Transverse colon (tissue), 4 donors: ENCODE data around the gene SLC12A3. TPM values are rescaled to one million over a fixed set of nuclear protein-coding genes. Genes with fewer than 3 reads are reported as not detected.

Source experiments
- DNase-seq: peaks from one replicate; pipeline ENCODE4 v3.0.0-alpha.2; 2019
- H3K27ac ChIP-seq, 4 donors: fragments of 200-600 bp; sonication (generic); 2 replicates each; pipeline ENCODE4 v1.5.1; 2016 to 2018; ENCODE audit warnings: inconsistent platforms in 4 of 4
- H3K27me3 ChIP-seq: fragments of 200-600 bp; sonication (generic); 2 replicates; pipeline ENCODE4 v1.5.1; 2017; ENCODE audit warnings: inconsistent platforms
- H3K36me3 ChIP-seq, 4 donors: fragments of 200-600 bp; sonication (generic); 2 replicates each; pipeline ENCODE4 v1.5.1; 2017 to 2019; ENCODE audit warnings: inconsistent platforms in 4 of 4
- H3K4me1 ChIP-seq, 4 donors: fragments of 200-600 bp; sonication (generic); 2 replicates each; pipeline ENCODE4 v1.5.1; 2017 to 2020; ENCODE audit warnings: inconsistent platforms in 4 of 4
- H3K4me3 ChIP-seq, 4 donors: fragments of 200-600 bp; sonication (generic); 1 replicate in 1 of 4; 2 replicates in 3 of 4; pipeline versions ENCODE4 v1.5.1 to v1.6.1; 2017 to 2019; ENCODE audit warnings: inconsistent platforms in 4 of 4
- H3K9me3 ChIP-seq, 2 donors: fragments of 200-600 bp; sonication (generic); 2 replicates each; pipeline ENCODE4 v1.5.1; 2017 to 2019; ENCODE audit warnings: inconsistent platforms in 2 of 2
- CTCF ChIP-seq, 5 experiments: fragments of 200-600 bp in 3 of 5; fragments of 450-650 bp in 2 of 5; sonication (generic) in 3 of 5; IDR thresholded peaks; 1 replicate in 2 of 5; 2 replicates in 3 of 5; pipeline ENCODE4 v1.5.1; 2016 to 2017; ENCODE audit warnings: antibody characterized with exemption in 5 of 5, inconsistent platforms in 3 of 5, mild to moderate bottlenecking in 2 of 5, moderate library complexity in 1 of 5
- EP300 ChIP-seq: sonication (generic); formaldehyde crosslinking; IDR thresholded peaks from one replicate; pipeline ENCODE4 v1.6.1; 2017; ENCODE audit warnings: antibody characterized with exemption, low read depth
- POLR2A ChIP-seq: fragments of 450-650 bp; IDR thresholded peaks from one replicate; pipeline ENCODE4 v1.6.1; 2016; ENCODE audit warnings: antibody characterized with exemption, mild to moderate bottlenecking, moderate library complexity
- POLR2AphosphoS5 ChIP-seq, 3 donors: sonication (generic); formaldehyde crosslinking; IDR thresholded peaks; one replicate each; pipeline ENCODE4 v1.6.1; 2016; ENCODE audit warnings: antibody characterized with exemption in 3 of 3
- WGBS, 2 donors: methylation state at CpG; one replicate each; pipeline ENCODE4 v1.1.5; 2018; ENCODE audit warnings: low coverage in 1 of 2; 5-methylcytosine and 5-hydroxymethylcytosine counted together
- in situ Hi-C, 4 donors: fragments of 200-750 bp; cut with MboI; loops; one replicate each; pipeline versions ENCODE4 v1.15.0 to v1.15.1; 2017; ENCODE audit warnings: low sequenced_read_pairs in 3 of 4, low pct_ligation_motif_present in 1 of 4, low pct_unique_long_range_greater_than_20kb in 1 of 4
- intact Hi-C: fragments of 100-400 bp; cut with DNase I; formaldehyde crosslinking; loops from one replicate; pipeline ENCODE4 v1.15.1; 2023; ENCODE audit warnings: low total_unique reads
- total RNA-seq, 4 donors: library from RNA; depleted of rRNA; stranded (reverse); fragments of >200 nt; gene quantifications; one replicate each; pipeline ENCODE4 v1.1.0, GENCODE V29; 2016

The SLC12A3 gene
- total RNA-seq, 4 donors from 2014 or later, result not detected

- H3K4me1 ChIP-seq, result peaks cover 0 to 13% (median 5%) of the 10 kb centered on the region in 4 donors
- no peaks in the 10 kb centered on the region for H3K36me3 ChIP-seq
- H3K27me3 ChIP-seq, result no peaks in the 10 kb centered on the region
- no peak overlapping the region for H3K4me3 ChIP-seq
- no peaks in the 10 kb centered on the region for H3K9me3 ChIP-seq
- no peak for DNase-seq
- no peak for TF ChIP-seq EP300
- no peak for TF ChIP-seq CTCF (IDR thresholded peaks at IDR 0.05)
- TF ChIP-seq POLR2AphosphoS5 (IDR thresholded peaks at IDR 0.05), result no peak
- no peak for TF ChIP-seq POLR2A
- no peak overlapping the region for H3K27ac ChIP-seq
- WGBS, 2 donors, result 76% methylated on average over 11 of the region's 13 CpGs; no CpG with 5 or more reads in 1 of the 2 donors
- in situ Hi-C loops (loop anchor here in 3 of 4 donors (10.0 to 25.0 kb wide), 2 partner anchors 202 to 204 kb away; no protein-coding TSS in a partner anchor), intact Hi-C loops (no loop called here)
These were observed 95.8 kb downstream of the SLC12A3 start for GRCh38 chr16:56960681-56961281.

GRCh38 chr16:56961386-56961785 lies 96.4 kb downstream of the SLC12A3 start:
- in situ Hi-C loops, result loop anchor here in 3 of 4 donors (10.0 to 25.0 kb wide), 2 partner anchors 201 to 203 kb away; no protein-coding TSS in a partner anchor
- Histone ChIP-seq H3K36me3 (no peaks in the 10 kb centered on the region), H3K27me3 (no peaks in the 10 kb centered on the region), H3K4me1 (peaks cover 0 to 19% (median 7%) of the 10 kb centered on the region in 4 donors), H3K9me3 (no peaks in the 10 kb centered on the region), H3K27ac (no peak overlapping the region), H3K4me3 (no peak overlapping the region)
- TF ChIP-seq EP300 (no peak), CTCF (IDR thresholded peaks at IDR 0.05) (no peak), POLR2AphosphoS5 (IDR thresholded peaks at IDR 0.05) (no peak), POLR2A (no peak)
- WGBS, 2 donors, result 67 to 69% methylated on average over 3 of the region's 3 CpGs
- intact Hi-C loops, result no loop called here
- DNase-seq, result no peak

- DNase-seq, result no peak
- WGBS, 2 donors, result 91% methylated on average over 12 of the region's 12 CpGs; no CpG with 5 or more reads in 1 of the 2 donors
- TF ChIP-seq POLR2A, result no peak
- no peak for TF ChIP-seq POLR2AphosphoS5 (IDR thresholded peaks at IDR 0.05)
- TF ChIP-seq EP300, result no peak
- no peak for TF ChIP-seq CTCF (IDR thresholded peaks at IDR 0.05)
- no peak within 1 kb of the TSS for H3K27ac ChIP-seq
- peaks cover 0 to 19% (median 7%) of the 10 kb centered on the region in 4 donors for H3K4me1 ChIP-seq
- no peak within 1 kb of the TSS for H3K4me3 ChIP-seq
- in situ Hi-C loops (loop anchor here in 3 of 4 donors (10.0 to 25.0 kb wide), 2 partner anchors 200 to 203 kb away; no protein-coding TSS in a partner anchor), intact Hi-C loops (no loop called here)
- no peaks in the 10 kb centered on the region for H3K27me3 ChIP-seq
- no peaks in the 10 kb centered on the region for H3K36me3 ChIP-seq
- H3K9me3 ChIP-seq, result no peaks in the 10 kb centered on the region
These were observed 96.9 kb downstream of the SLC12A3 start, which contains the start of gene CETP for GRCh38 chr16:56961851-56962281. TSS of gene CETP (plus strand) at chr16:56961950. CDS start at chr16:56961980, 30 bp downstream.

- Histone ChIP-seq H3K27ac (peak overlapping the region in 1 of 4 donors; percentile 40), H3K4me3 (no peak overlapping the region), H3K27me3 (no peaks in the 10 kb centered on the region), H3K36me3 (no peaks in the 10 kb centered on the region), H3K4me1 (peaks cover 0 to 19% (median 7%) of the 10 kb centered on the region in 4 donors), H3K9me3 (no peaks in the 10 kb centered on the region)
- in situ Hi-C loops (loop anchor here in 3 of 4 donors (10.0 to 25.0 kb wide), 2 partner anchors 198 to 200 kb away; no protein-coding TSS in a partner anchor), intact Hi-C loops (no loop called here)
- TF ChIP-seq CTCF (IDR thresholded peaks at IDR 0.05), result peak; percentile 85 to 99 (median 97)
- TF ChIP-seq POLR2AphosphoS5 (IDR thresholded peaks at IDR 0.05), result peak in 1 of 3 donors; percentile 15
- TF ChIP-seq EP300, result no peak
- no peak for TF ChIP-seq POLR2A
- peak; percentile 96 for DNase-seq
- 47 to 73% methylated on average over 2 to 30 of the region's 30 CpGs for WGBS, 2 donors
These were observed 99.5 kb downstream of the SLC12A3 start for GRCh38 chr16:56964243-56965148.
